NCI-H146 (cell line): ENCODE data around the gene GLT1D1.

ENCODE experiments used
- DNase-seq: peaks from one replicate; lab custom pipeline; 2025; lab: John Stamatoyannopoulos, UW

GLT1D1 gene

GRCh38 chr12:128856035-128856790 is 2.9 kb downstream of the GLT1D1 start:
- no peak for DNase-seq

GRCh38 chr12:128856791-128857078 is 3.5 kb downstream of the GLT1D1 start:
- DNase-seq = no peak

GRCh38 chr12:128857133-128857763 is 4.0 kb downstream of the GLT1D1 start:
- DNase-seq = no peak

- DNase-seq = no peak
These were observed 6.0 kb downstream of the GLT1D1 start for GRCh38 chr12:128859311-128859710.

GRCh38 chr12:128861226-128862016 is 8.1 kb downstream of the GLT1D1 start:
- DNase-seq = no peak

- DNase-seq = no peak
These were observed 10.7 kb downstream of the GLT1D1 start for GRCh38 chr12:128863957-128864356.

GRCh38 chr12:128864516-128865186 is 11.4 kb downstream of the GLT1D1 start:
- DNase-seq = no peak

GRCh38 chr12:128867466-128867865 is 14.2 kb downstream of the GLT1D1 start:
- DNase-seq = no peak

- DNase-seq = no peak
These were observed 18.2 kb downstream of the GLT1D1 start for GRCh38 chr12:128871516-128871892.

- no peak for DNase-seq
These were observed 19.0 kb downstream of the GLT1D1 start for GRCh38 chr12:128872303-128872702.

- DNase-seq = no peak
These were observed 23.3 kb downstream of the GLT1D1 start for GRCh38 chr12:128876559-128876958.

- no peak for DNase-seq
These were observed 26.9 kb downstream of the GLT1D1 start for GRCh38 chr12:128879898-128880764.

GRCh38 chr12:128891856-128892255 is 38.6 kb downstream of the GLT1D1 start:
- DNase-seq = no peak

GRCh38 chr12:128903236-128903635 is 50.0 kb downstream of the GLT1D1 start:
- no peak for DNase-seq

- DNase-seq = no peak
These were observed 51.8 kb downstream of the GLT1D1 start for GRCh38 chr12:128905003-128905544.

- peak; percentile 46 for DNase-seq
These were observed 53.3 kb downstream of the GLT1D1 start for GRCh38 chr12:128906485-128907137.

GRCh38 chr12:128908254-128908653 is 55.0 kb downstream of the GLT1D1 start:
- DNase-seq = no peak

GRCh38 chr12:128909653-128910052 is 56.4 kb downstream of the GLT1D1 start:
- DNase-seq = peak; percentile 36

GRCh38 chr12:128910629-128911028 is 57.4 kb downstream of the GLT1D1 start:
- DNase-seq = no peak

GRCh38 chr12:128911861-128912260 is 58.6 kb downstream of the GLT1D1 start:
- no peak for DNase-seq
